Fibroblast of lung (primary cell): ENCODE data around the gene CD6. TPM values are rescaled to one million over a fixed set of nuclear protein-coding genes. Genes with fewer than 3 reads are reported as not detected.

Experiments
- DNase-seq, 2 donors: peaks; one replicate each; pipeline versions ENCODE4 v3.0.0 to v3.0.0-alpha.2; 2010; ENCODE audit warnings: low read depth in 2 of 2
- H2AFZ ChIP-seq: 2 replicates; pipeline ENCODE4 v1.5.1; 2012; ENCODE audit warnings: low read length, control low read depth, inconsistent platforms
- H3K27ac ChIP-seq: 2 replicates; pipeline ENCODE4 v1.5.1; 2011; ENCODE audit warnings: low read length, control low read depth; ENCODE audit not compliant: insufficient read depth
- H3K27me3 ChIP-seq: 2 replicates; pipeline ENCODE4 v1.5.1; 2011; ENCODE audit warnings: mild to moderate bottlenecking, low read length; ENCODE audit not compliant: control insufficient read depth, insufficient read depth
- H3K36me3 ChIP-seq: 2 replicates; pipeline ENCODE4 v1.5.1; 2011; ENCODE audit warnings: low read length; ENCODE audit not compliant: control insufficient read depth, insufficient read depth
- H3K4me1 ChIP-seq: 2 replicates; pipeline ENCODE4 v1.5.1; 2011; ENCODE audit warnings: low read length; ENCODE audit not compliant: control insufficient read depth, insufficient read depth; ENCODE audit errors: extremely low read depth
- H3K4me2 ChIP-seq: 2 replicates; pipeline ENCODE4 v1.5.1; 2011; ENCODE audit warnings: low read length, control low read depth; ENCODE audit not compliant: insufficient read depth; ENCODE audit errors: extremely low read depth
- H3K4me3 ChIP-seq, 4 experiments: fragments of 200-600 bp in 1 of 4; sonication (generic) in 1 of 4; replicated peaks in 1 of 4; 2 replicates each; pipeline ENCODE4 v1.5.1; 2011 to 2016; ENCODE audit warnings: low read length in 4 of 4, low read depth in 3 of 4, mild to moderate bottlenecking in 3 of 4, control low read depth in 2 of 4, inconsistent platforms in 1 of 4, mixed read lengths in 1 of 4; ENCODE audit not compliant: insufficient read depth in 1 of 4; ENCODE audit errors: control extremely low read depth in 1 of 4
- H3K79me2 ChIP-seq: 2 replicates; pipeline ENCODE4 v1.5.1; 2012; ENCODE audit warnings: mild to moderate bottlenecking, low read length, inconsistent platforms; ENCODE audit not compliant: control insufficient read depth, insufficient read depth
- H3K9ac ChIP-seq: 2 replicates; pipeline ENCODE4 v1.5.1; 2011; ENCODE audit warnings: mild to moderate bottlenecking, low read length, control low read depth; ENCODE audit not compliant: insufficient read depth
- H3K9me3 ChIP-seq: 2 replicates; pipeline ENCODE4 v1.5.1; 2012; ENCODE audit warnings: low read depth, low read length; ENCODE audit not compliant: control insufficient read depth, insufficient read depth
- H4K20me1 ChIP-seq: 2 replicates; pipeline ENCODE4 v1.5.1; 2011; ENCODE audit warnings: low read length; ENCODE audit not compliant: control insufficient read depth, insufficient read depth; ENCODE audit errors: extremely low read depth
- EZH2 ChIP-seq: IDR thresholded peaks from 2 replicates; pipeline ENCODE4 v1.5.1; 2012; ENCODE audit warnings: low read length, control low read depth, mild to moderate bottlenecking; ENCODE audit errors: missing control alignments
- polyA plus RNA-seq, 2 donors: library from polyadenylated mRNA; depleted of rRNA in 1 of 2; stranded (reverse) in 1 of 2; unstranded in 1 of 2; fragments of >200 nt; gene quantifications; 2 replicates each; pipeline ENCODE4 v1.2.1, GENCODE V29; 2011 to 2012; ENCODE audit warnings: missing spikeins in 1 of 2
- total RNA-seq: library from RNA; depleted of rRNA; stranded (reverse); fragments of >200 nt; gene quantifications from 2 replicates; pipeline ENCODE4 v1.2.1, GENCODE V29; 2014
- TF ChIP-seq, protein P1 (sequence below), 2 donors: IDR thresholded peaks in 1 of 2; conservative IDR thresholded peaks in 1 of 2; 1 replicate in 1 of 2; 2 replicates in 1 of 2; pipeline ENCODE4 v1.5.1; 2011 to 2012; ENCODE audit warnings: low read length in 2 of 2, control low read depth in 1 of 2, inconsistent platforms in 1 of 2, low read depth in 1 of 2, mild to moderate bottlenecking in 1 of 2

CD6 gene
- total and polyA plus RNA-seq, 2 donors (not counting 1 experiment from before 2014, with no cell fraction given) = not detected

DNA sequence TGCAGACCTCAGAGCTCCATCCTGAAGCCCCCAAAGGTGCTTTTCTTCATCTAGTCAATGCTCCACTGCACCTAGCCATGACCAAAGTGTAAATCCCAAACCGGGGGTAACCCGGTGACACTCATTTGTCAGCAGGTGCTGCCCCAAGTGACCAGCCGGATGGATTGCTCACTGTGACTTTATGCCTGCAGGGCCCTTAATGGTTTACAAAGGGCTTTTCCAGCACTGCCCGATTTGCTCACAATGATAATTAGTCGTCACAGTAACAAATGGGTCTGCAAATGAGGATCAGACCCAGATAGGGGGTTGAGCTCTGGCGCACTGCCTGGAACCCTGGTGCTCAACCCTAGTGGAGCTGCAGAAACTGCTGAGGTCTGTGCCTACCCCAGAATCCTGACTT, 85.1 kb downstream of the CD6 start:
- TF ChIP-seq, protein P1, sequence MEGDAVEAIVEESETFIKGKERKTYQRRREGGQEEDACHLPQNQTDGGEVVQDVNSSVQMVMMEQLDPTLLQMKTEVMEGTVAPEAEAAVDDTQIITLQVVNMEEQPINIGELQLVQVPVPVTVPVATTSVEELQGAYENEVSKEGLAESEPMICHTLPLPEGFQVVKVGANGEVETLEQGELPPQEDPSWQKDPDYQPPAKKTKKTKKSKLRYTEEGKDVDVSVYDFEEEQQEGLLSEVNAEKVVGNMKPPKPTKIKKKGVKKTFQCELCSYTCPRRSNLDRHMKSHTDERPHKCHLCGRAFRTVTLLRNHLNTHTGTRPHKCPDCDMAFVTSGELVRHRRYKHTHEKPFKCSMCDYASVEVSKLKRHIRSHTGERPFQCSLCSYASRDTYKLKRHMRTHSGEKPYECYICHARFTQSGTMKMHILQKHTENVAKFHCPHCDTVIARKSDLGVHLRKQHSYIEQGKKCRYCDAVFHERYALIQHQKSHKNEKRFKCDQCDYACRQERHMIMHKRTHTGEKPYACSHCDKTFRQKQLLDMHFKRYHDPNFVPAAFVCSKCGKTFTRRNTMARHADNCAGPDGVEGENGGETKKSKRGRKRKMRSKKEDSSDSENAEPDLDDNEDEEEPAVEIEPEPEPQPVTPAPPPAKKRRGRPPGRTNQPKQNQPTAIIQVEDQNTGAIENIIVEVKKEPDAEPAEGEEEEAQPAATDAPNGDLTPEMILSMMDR (conservative IDR thresholded peaks at IDR 0.05 in 1 of 2, IDR thresholded peaks at IDR 0.05 in 1 of 2; ENCODE audit: low read depth in 1 of 2, low read length in 2 of 2) = no peak
- no peak for TF ChIP-seq EZH2
- H3K27ac ChIP-seq = no peak overlapping the region
- H3K27me3 ChIP-seq = peaks cover 2% of the 10 kb centered on the region
- H2AFZ ChIP-seq = no peak overlapping the region
- DNase-seq = no peak
- no peaks in the 10 kb centered on the region for H3K36me3 ChIP-seq
- no peaks in the 10 kb centered on the region for H3K4me1 ChIP-seq
- H3K4me2 ChIP-seq = no peak overlapping the region
- H3K4me3 ChIP-seq = no peak overlapping the region
- no peaks in the 10 kb centered on the region for H4K20me1 ChIP-seq
- H3K9me3 ChIP-seq = no peaks in the 10 kb centered on the region
- no peaks in the 10 kb centered on the region for H3K79me2 ChIP-seq
- H3K9ac ChIP-seq = no peak overlapping the region

DNA sequence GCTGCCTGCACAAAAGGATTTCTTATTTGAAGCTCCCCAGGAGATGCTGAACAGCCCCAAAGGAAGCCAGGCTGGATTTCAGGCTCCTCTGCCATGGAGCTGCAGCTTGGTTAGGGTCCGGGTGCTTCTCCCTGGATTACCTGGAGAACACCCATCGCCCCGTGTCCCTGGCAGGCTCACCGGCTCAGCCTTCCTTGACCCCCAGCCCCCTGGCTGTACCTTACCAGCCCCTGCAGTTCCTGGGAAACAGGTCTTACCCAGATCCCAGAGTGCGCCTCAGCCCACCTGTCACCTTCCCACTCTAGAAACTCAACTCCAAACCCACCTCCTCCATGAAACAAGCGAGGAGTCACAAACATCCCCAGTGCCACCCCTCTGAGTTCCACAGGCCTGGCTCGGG, 85.5 kb downstream of the CD6 start:
- Histone ChIP-seq H3K79me2 (no peaks in the 10 kb centered on the region), H3K9ac (no peak overlapping the region), H3K4me2 (no peak overlapping the region), H3K27me3 (peaks cover 2% of the 10 kb centered on the region), H4K20me1 (no peaks in the 10 kb centered on the region), H3K36me3 (no peaks in the 10 kb centered on the region), H3K4me1 (no peaks in the 10 kb centered on the region), H2AFZ (no peak overlapping the region), H3K9me3 (no peaks in the 10 kb centered on the region), H3K4me3 (no peak overlapping the region), H3K27ac (no peak overlapping the region)
- TF ChIP-seq, protein P1 (conservative IDR thresholded peaks at IDR 0.05 in 1 of 2, IDR thresholded peaks at IDR 0.05 in 1 of 2; ENCODE audit: low read depth in 1 of 2, low read length in 2 of 2) = no peak
- no peak for TF ChIP-seq EZH2
- DNase-seq = no peak

DNA sequence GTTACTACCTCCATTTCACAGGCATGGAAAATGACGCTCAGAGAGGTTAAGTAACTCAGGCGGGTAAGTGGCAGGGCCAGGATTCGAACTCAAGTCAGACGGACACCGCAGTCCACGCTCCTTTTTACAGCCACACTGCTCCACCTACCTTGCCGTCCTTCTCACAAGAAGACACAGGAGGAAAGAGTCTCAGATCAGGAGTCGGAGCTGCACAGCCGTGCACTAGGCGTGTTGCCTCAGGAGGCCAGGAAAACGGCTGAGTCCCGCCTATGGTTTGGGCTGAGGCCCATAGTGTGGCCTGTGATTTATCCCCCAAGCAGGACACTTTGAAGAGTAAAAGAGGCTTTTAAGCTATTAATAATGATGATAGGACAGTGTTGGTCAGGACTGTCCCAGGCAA, 86.1 kb downstream of the CD6 start:
- Histone ChIP-seq H3K27me3 (peaks cover 2% of the 10 kb centered on the region), H2AFZ (no peak overlapping the region), H3K9ac (no peak overlapping the region), H3K4me2 (no peak overlapping the region), H3K36me3 (no peaks in the 10 kb centered on the region), H3K79me2 (no peaks in the 10 kb centered on the region), H3K9me3 (no peaks in the 10 kb centered on the region), H3K4me1 (no peaks in the 10 kb centered on the region), H4K20me1 (no peaks in the 10 kb centered on the region), H3K4me3 (no peak overlapping the region), H3K27ac (no peak overlapping the region)
- TF ChIP-seq, protein P1 (conservative IDR thresholded peaks at IDR 0.05 in 1 of 2, IDR thresholded peaks at IDR 0.05 in 1 of 2; ENCODE audit: low read depth in 1 of 2, low read length in 2 of 2) = no peak
- TF ChIP-seq EZH2 = no peak
- no peak for DNase-seq
